HG03565 (cell line): ENCODE results near the gene TMEM174.

Experiments used
- ATAC-seq: cut with Tn5 transposase; IDR thresholded peaks from one replicate; pipeline ENCODE4 v1.9.1; 2021; ENCODE audit warnings: mild to moderate bottlenecking, moderate library complexity; ENCODE audit not compliant: unreplicated experiment

TMEM174 gene

DNA sequence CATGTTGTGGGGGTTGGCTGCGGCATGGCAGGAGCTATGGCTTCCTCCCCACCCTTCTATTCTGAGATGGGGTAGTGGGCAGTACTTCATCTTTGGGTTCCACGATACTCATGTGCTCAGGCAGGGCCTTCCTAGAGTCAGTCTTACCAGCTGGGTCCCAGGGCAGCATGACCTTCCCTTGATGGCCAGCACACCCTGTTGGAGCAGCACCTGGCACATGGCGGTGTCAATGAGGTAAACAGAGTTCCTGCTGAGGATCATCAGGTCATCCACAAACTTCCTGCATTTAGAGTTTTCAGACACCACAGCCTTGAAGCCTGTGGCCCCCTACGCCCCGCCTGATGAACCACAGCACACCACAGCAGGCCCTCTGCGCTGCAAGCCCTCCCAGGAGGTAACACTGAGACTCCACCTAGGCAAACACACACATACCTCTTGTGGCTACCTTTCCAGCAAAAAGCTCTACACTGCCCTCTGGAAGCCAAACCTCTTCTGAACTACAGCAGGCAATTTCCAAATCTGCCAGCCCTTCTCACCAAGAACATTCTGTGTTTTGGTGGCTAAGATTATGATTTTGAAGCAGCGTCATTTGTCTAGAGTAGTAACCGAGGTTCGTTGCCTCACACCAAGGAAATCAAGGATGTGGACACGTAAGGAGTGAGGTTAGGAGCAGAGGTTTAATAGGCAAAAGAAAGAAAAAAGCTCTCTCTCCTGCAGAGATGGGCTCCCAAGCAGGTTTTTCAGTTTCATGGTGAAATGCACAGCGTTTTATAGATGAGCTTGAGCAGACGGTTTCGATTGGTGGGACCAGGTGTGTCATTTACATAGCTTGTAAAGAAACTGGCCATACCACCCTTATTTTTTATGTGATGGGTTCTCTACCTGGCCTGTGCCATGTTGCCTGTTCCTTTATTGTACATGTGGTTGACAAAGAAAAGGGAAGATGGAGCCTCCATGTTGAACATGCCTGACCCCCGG lies 20.3 kb upstream of the TMEM174 start:
- ATAC-seq, result no peak

DNA sequence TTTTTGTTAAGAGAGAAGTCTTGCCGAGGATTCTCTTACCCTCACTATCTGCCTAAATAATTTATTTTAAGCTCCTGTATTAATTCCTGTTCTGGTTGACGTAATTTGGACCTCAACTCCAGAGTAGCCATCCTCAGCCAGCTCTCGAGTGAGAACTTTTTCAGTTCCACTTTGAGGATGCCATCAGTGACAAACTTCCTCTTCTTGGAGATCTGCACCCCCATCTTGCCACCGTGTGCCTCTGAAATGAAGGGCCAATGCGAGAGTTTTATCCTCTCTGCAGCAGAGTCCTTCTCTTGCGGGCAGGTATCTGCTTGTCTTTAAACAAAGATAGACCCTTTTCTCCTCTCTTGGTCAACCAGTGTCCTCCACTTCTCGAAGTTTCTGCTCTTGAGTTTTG lies 19.5 kb upstream of the TMEM174 start:
- no peak for ATAC-seq

DNA sequence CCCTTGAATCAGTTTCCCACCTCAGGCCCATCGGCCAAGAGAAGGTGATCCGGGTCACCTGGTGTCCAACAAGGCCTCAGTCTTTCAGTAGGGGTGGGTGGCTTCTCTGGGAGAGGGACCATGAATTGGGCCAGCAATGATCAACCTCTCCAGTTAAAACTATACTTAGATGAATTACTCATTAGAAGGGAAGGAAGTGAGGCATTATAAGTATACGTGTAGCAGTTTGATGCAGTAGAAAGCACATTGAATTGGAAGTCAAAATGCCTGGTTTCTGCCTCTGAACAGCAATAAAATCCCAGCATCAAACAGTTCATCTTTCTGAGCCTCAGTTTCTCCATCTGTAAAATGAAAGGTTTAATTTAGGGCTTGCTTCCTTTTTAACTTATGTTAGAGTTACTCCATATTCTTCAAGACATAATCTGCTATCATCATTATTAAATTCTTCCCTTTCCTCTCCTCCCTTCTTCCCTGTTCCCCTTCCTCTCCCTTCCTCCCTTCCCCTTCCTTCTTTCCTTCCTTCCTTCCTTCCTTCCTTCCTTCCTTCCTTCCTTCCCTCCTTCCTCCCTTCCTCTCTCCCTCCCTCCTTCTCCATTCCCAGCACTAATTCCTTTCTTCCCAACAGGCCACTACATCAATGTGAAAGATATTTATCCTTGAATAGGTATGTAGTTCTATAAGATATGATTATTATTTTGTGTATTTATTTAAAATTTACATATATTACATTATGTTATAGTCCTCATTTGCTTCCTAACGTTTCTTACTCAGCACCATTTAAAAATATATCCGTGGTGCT lies 18.6 kb upstream of the TMEM174 start:
- ATAC-seq, result no peak

DNA sequence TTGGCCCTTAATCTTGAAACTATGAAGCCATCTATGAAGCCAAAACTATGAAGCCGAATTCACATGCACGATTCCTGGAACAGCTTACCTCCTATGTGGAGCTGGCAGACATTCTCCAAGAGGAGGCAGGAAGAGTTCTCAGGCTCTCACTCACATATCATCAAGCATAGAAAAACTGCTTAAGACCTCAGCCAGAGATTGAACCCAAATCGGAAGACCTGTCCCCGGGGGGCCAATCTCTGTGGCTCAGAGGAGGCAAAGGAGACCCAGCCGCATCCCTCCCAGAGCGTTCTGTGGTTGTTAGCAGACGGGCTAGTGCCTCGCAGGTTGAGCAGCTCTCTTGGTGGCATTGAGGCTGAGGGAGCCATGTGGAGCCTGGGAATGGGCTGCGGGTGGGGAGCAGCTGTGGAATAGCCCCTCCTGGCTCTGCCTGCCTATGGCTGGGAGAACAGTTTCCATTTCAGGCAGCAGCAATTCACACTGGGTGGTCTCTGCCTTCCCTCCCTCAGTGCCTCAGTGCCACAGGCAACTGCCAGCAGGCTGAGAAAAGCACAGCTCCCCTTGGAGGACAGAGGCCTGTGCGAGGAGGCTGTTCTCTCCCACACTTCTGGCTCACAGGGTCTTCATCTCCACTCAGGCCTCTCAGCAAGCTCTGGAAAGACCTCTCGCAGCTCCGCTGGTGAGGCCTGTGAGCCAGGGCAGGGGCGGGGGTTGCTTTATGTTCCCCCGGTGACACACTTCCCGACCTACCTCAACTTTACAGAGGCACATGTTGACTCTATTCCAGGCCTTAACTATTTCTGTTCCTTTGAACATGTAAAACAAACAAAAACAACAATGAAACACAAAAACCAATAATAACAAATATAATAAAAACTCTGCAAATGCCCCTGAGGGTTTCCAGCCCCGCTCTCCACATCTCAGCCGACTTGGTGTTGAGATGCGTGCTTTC lies 17.4 kb upstream of the TMEM174 start:
- ATAC-seq, result no peak

DNA sequence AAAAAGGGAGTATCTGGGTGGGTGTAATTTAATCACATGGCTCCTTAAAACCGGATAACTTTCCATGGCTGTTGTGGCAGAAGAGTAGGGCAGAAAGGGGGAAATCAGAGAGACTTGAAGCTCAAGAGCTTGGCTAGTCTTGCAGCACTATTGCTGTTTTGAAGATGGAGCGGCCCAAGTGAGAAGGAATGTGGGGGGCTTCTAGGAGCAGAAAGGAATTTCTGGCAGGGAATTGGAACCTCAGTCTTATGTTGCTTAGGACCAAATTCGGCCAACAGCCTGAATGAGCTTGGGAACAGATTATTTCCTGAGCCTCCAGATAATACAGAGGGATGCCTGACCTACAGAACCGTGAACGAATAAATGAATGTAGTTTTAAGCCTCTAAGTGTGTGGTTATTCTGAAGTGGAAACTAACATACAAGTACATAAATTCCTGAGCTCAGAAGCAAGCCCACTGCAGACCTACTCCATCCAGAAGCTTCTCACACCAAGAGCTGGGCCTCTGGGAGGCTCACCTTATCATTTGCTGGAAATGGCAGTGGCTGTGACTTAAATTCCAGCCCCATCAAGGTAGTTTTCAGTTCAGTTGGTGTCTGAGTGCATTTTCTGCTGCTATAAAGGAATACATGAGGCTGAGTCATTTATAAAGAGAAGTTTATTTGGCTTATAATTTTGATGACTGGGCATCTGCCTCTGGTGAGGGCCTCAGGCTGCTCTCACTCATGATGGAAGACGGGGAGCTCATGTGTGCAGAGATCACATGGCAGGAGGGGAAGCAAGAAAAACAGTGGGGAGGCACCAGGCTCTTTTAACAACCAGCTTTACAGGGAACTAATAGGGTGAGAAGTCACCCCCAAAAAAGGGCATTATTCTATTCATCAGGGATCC lies 15.3 kb upstream of the TMEM174 start:
- ATAC-seq, result no peak

DNA sequence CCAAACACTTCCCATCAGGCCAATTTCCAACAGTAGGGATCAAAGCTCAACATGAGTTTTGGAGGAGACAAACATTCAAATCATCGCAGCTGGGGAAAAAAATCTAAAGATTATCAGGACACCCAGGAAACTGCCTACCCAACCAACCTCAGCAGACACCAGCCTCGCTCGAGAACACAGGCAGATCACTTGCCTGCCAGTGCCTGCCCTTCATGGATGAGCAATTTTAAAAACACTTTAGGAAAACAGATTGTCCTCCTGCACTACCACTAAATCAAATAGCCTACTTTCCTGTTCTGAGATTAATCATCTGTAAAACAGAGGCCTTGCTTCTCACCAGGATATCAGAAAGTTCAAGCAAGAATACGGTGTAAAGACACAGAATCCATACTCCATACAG lies 14.7 kb upstream of the TMEM174 start:
- no peak for ATAC-seq

DNA sequence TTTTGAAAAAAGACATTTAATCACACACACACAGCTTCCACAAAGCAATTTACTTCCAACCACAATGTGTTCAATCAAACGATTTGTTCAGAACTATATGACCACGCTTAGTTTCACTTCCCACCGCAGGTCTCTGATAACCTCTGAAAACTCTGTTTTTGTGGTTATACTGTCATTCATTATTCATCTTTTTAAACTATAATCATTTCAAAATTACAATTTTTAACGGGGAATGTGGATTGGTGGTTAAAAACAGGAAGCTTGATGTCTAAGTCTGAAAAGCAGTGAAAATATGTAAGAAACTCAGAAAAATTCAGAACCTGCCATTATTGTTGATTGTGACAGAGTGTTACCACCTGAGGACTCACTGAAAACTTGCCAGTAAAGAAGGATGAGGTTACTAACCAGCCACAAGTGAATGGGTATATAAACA lies 12.7 kb upstream of the TMEM174 start:
- peak; percentile 89 for ATAC-seq

DNA sequence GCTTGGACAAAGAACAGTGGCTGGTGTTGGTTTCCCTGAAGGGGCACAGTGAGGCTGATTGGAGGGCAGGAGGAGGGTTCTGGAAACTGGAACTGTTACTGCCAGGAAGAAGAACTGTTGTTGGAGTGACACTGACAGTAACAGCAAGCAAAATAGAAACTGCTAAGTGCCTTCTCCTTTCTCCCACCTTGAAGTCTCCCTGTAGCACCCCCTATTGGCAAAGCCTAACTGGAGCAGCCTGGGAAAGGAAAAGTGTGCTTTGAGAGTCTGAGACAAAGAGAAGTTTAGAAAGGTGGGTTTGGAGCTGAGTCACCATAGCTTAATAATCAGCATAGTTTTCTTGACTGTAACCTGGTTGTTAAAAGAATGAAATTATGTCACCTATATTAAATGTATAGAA lies 2.5 kb upstream of the TMEM174 start:
- ATAC-seq, result no peak

DNA sequence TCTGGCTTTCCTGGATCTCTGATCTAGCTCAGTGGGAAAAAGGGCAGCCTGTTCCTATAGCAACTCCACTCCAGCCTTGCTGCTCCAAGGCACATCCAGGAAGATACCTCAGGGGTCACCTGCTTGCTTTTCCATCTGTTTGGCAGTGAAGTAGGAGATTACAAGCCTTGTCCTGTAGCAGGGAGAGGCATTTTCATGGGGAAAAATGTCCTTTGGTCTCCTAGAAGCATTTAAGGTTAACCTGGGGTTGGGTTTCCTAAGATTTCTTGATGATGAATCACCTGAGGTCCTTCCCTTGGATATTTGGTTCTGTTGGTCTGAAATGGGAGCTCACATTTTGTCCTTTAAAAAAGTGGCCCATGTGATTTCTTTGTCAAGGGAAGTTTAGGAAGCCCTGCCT lies 1.5 kb upstream of the TMEM174 start:
- no peak for ATAC-seq

DNA sequence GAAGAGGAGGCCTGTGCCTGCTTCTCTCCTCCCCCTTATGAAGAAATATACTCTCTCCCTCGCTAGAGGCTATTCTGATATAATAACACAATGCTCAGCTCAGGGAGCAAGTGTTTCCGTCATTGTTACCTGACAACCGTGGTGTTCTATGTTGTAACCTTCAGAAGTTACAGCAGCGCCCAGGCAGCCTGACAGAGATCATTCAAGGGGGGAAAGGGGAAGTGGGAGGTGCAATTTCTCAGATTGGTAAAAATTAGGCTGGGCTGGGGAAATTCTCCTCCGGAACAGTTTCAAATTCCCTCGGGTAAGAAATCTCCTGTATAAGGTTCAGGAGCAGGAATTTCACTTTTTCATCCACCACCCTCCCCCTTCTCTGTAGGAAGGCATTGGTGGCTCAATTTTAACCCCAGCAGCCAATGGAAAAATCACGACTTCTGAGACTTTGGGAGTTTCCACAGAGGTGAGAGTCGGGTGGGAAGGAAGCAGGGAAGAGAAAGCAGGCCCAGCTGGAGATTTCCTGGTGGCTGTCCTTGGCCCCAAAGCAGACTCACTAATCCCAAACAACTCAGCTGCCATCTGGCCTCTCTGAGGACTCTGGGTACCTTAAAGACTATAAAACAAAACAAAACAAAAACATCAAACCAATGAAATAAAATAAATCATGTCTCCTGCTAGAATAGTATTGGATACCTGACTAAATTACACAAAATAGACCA lies 1.3 kb downstream of the TMEM174 start:
- ATAC-seq, result no peak

DNA sequence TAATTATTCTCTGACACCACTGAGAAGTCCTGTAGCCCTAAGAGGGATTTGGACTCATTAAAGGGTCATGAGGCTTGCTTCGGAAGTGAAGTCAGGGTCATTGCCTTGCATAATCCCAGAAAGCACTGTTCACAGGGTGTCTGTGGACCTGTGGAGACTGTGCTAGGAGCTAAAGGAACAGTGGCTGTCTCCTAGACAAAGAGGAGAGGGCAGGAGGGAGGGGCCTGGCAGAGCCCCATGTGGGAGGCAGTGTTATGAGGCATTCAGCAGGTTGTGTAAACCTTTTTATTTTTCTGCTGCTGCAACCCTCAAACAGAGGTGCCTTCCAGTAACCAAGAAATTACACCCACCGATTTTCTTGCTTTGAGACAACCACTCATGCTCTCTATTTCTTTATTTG lies 3.3 kb downstream of the TMEM174 start:
- no peak for ATAC-seq

DNA sequence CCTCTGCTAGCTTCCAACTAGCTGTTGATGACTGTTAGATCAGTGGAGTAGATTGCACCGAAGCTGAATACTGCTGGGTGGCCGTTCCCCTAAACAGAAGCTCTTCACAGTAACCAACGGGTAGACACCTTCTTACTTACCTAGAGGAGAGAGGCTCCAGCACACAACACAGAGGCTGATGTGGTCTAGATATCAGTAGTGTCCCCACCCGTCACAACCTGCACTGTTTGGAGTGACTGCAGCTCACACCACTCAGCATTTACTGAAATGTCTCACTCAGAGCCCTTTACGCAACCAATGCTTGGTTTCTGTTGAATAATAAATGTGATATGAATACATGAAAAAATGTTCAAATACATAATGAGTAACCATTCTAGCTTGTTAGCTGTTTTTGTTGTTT lies 5.3 kb downstream of the TMEM174 start:
- ATAC-seq, result no peak

DNA sequence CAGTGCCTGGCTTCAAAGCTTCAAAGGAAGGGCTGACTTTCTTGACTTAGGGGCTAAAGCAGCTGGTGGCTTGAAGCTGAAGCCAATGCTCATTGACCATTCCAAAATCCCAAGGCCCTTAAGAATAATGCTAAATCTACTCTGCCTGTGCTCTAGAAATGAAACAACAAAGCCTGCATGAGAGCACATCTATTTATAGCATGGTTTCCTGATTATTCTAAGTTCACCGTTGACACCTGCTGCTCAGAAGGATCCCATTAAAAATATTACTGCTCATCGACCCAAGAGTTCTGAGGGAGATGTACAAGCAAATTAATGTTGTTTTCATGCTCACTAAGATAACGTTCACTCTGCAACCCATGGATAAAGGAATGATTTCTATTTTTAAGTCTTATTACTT lies 6.7 kb downstream of the TMEM174 start:
- no peak for ATAC-seq

DNA sequence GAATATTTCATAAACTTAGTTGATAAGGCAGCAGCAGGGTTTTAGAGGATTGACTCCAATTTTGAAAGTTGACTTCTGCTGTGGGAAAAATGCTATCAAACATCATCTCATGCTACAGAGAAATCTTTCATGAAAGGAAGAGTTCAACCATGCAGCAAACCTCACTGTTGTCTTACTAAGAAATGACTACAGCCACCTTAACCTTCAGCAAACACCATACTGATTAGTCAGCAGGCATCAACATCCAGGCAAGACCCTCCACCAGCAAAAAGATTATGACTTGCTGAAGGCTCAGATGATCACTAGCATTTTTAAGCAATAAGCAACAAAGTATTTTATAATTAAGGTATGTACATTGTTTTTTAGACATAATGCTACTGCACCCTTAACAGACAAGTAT lies 7.6 kb downstream of the TMEM174 start:
- no peak for ATAC-seq

DNA sequence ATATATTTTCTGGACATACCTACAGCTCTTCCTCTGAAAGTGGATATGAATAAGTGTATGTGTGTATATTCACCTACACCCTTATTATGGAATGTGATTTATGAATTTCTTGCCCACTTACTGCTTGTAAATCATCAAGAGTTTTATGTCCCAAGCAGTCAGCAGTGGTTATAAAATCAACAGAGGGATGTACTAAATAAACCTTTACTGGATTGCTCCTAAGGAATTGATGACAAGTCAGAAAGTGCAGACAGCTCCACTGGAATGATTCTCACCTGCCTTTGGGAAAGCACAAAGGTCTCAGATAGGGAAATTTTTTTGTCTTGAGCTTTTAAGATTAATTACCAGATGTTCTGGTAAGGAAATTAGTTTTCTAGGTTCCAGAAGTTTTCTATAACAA lies 9.3 kb downstream of the TMEM174 start:
- ATAC-seq, result no peak

DNA sequence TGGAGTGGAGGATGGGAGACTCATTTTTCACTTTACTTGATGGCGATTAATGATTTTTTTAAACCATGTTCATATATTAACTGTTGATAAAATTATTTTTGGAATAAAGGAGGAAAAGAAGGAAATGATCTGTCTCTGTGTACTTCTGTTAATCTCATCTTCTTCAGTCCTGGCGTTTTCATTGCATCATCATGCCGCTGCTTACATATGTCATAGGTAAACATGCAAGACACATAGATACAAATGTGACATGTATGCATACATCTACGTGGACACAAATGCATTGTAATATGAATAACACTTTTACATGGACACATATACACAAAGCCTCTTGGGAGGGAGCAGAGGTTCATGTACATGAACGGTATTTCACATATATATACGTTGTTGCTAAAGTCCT lies 10.0 kb downstream of the TMEM174 start:
- ATAC-seq, result no peak

DNA sequence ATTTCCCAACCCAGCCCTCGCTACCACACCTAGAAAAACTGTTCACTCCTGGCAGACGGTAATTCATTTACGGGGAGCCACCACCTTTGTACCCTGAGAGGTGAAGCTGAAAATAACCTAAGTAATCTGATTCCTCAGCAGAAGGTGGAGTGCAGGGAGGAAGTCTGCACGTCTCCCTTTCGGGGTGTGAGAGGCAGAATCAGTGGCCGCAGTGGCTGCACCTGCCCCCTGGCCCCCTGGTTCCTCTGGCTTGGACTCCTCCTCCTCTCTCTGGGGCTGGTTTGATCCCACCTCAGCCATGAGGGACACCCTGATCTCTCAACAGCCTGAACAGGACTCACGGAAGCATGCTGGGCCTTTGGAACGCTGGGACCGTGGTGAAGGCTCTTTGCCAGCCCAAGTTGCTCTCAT lies 10.5 kb downstream of the TMEM174 start:
- ATAC-seq, result no peak

DNA sequence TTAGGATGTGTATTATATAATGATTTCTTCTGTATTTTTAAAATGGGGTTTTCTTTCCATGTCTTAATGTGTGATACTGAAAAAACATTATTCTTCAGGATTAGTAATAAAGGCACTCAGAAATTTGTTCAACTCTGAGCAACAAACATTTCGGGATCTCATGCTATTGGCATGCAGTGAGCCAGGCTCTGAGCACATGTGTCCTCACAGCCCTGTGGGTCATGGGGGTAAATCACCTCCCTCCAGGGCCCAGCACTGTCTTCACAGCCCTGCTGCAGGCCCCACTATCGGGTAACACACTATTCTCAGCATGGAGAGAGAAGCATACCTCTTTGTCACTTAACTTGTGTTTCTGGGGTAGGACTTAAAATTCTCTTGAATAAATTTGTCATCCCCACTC lies 14.0 kb downstream of the TMEM174 start:
- no peak for ATAC-seq
